ENCODE measurements around the gene LDLRAD4. TPM values are rescaled to one million over a fixed set of nuclear protein-coding genes. Genes with fewer than 3 reads are reported as not detected.

Gene LDLRAD4
- total RNA-seq, 1 experiment from 2014 or later = 1.7 TPM

DNA sequence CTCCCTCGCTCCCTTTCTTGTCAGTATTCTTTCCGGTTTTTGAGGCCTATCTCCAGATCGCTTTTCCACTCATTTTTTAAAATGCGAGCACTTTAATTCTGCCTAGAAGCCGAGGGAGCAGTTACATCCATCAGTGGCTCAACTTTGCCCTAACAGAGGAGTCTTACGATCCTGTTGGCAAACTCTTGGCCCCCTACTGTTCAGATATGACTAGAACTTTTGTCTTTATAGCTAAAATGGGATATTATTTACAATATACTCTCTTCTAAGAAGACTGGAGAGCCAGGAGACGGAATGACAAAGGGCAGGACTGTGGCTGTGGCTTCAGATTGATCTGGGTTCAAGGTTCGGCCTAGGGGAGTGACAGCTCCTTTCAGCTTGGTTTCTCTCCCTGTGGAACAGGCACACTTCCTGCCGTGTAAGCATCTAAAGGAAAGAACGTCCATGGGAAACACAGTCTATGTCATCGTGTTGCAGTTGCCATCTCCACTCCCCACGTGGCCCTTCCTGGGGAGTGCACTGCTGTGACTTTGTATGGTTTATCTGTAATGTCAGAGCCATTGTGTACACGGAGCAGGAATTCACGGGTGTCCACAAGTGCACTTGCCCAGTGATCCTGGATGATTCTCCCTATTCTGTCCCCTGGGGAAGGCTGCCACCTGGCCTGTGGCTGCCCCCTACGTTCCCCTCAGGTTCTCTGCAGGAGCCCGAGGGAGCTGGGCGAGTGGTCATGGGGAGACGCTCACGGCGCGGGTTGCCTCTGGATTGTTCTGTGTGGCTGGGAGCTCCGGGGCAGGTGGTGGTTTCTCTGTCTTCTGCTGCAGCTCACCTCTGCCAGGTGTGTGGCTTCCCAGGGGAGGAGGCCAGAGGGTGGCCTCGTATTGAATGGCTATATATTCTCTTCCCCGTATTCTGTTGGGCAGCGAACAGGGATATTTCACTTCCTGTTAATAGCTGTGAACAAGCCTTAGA, 222.0 kb downstream of the LDLRAD4 start:
- Histone ChIP-seq H3K4me2 (no peak overlapping the region), H3K27ac (no peak overlapping the region), H3K27me3 (ENCODE audit: insufficient read depth, low read depth) (peaks cover 94% of the 10 kb centered on the region), H3K9me3 (ENCODE audit: insufficient read depth, low read depth) (no peaks in the 10 kb centered on the region), H3K36me3 (ENCODE audit: low read depth) (no peaks in the 10 kb centered on the region), H3K79me2 (ENCODE audit: low read depth) (no peaks in the 10 kb centered on the region), H2AFZ (no peak overlapping the region), H3K9me2 (ENCODE audit: insufficient read depth) (no peaks in the 10 kb centered on the region), H3F3A (ENCODE audit: insufficient read depth, low read depth) (no peaks in the 10 kb centered on the region), H3K4me3 (no peak overlapping the region), H4K20me1 (ENCODE audit: insufficient read depth) (no peaks in the 10 kb centered on the region), H3K4me1 (replicated peaks; ENCODE audit: insufficient read depth) (no peaks in the 10 kb centered on the region)
- no peak for TF ChIP-seq EZH2 (IDR thresholded peaks at IDR 0.05; ENCODE audit: low read depth)
- TF ChIP-seq, protein P1, sequence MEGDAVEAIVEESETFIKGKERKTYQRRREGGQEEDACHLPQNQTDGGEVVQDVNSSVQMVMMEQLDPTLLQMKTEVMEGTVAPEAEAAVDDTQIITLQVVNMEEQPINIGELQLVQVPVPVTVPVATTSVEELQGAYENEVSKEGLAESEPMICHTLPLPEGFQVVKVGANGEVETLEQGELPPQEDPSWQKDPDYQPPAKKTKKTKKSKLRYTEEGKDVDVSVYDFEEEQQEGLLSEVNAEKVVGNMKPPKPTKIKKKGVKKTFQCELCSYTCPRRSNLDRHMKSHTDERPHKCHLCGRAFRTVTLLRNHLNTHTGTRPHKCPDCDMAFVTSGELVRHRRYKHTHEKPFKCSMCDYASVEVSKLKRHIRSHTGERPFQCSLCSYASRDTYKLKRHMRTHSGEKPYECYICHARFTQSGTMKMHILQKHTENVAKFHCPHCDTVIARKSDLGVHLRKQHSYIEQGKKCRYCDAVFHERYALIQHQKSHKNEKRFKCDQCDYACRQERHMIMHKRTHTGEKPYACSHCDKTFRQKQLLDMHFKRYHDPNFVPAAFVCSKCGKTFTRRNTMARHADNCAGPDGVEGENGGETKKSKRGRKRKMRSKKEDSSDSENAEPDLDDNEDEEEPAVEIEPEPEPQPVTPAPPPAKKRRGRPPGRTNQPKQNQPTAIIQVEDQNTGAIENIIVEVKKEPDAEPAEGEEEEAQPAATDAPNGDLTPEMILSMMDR (conservative IDR thresholded peaks at IDR 0.05) = no peak
- intact Hi-C loops (cut with micrococcal nuclease; ENCODE audit: unreplicated experiment) = no loop called here
- ChIA-PET CTCF (no interaction called here), POLR2A (ENCODE audit: unreplicated experiment) (no interaction called here)
- BruUV-seq (replicated peaks) = no TSS peak
- no peak for DNase-seq

DNA sequence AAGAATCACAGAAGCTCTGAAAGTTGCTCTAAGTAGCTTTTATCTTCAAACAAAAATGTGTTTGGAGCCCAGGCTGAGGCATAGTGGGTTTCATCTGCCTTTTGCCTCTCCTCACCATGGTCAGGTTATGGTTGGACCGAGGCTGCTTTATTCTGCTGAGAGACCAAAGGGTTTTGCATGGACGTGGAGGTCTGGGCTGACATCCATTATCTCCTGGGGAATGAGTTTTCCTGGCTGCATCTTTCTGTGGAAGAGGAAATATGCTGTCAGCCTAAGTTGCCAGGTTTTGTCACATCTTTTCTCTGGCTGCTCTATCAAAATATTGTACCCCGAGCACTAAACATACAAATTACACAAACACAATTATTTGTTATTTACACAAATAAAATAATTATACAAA, 223.2 kb downstream of the LDLRAD4 start:
- H3K79me2 ChIP-seq (ENCODE audit: low read depth) = no peaks in the 10 kb centered on the region
- intact Hi-C loops (cut with micrococcal nuclease; ENCODE audit: unreplicated experiment) = no loop called here
- no peak overlapping the region for H2AFZ ChIP-seq
- H3K4me2 ChIP-seq = no peak overlapping the region
- H3K4me3 ChIP-seq = no peak overlapping the region
- peaks cover 97% of the 10 kb centered on the region for H3K27me3 ChIP-seq (ENCODE audit: insufficient read depth, low read depth)
- no peaks in the 10 kb centered on the region for H4K20me1 ChIP-seq (ENCODE audit: insufficient read depth)
- no peaks in the 10 kb centered on the region for H3K4me1 ChIP-seq (replicated peaks; ENCODE audit: insufficient read depth)
- DNase-seq = no peak
- no peak overlapping the region for H3K27ac ChIP-seq
- CTCF ChIA-PET = no interaction called here
- no peak for TF ChIP-seq EZH2 (IDR thresholded peaks at IDR 0.05; ENCODE audit: low read depth)
- TF ChIP-seq, protein P1 (conservative IDR thresholded peaks at IDR 0.05) = no peak
- H3K9me2 ChIP-seq (ENCODE audit: insufficient read depth) = no peaks in the 10 kb centered on the region
- BruUV-seq (replicated peaks) = no TSS peak
- no peaks in the 10 kb centered on the region for H3K9me3 ChIP-seq (ENCODE audit: insufficient read depth, low read depth)
- no peaks in the 10 kb centered on the region for H3K36me3 ChIP-seq (ENCODE audit: low read depth)
- no peaks in the 10 kb centered on the region for H3F3A ChIP-seq (ENCODE audit: insufficient read depth, low read depth)
- POLR2A ChIA-PET (ENCODE audit: unreplicated experiment) = no interaction called here

DNA sequence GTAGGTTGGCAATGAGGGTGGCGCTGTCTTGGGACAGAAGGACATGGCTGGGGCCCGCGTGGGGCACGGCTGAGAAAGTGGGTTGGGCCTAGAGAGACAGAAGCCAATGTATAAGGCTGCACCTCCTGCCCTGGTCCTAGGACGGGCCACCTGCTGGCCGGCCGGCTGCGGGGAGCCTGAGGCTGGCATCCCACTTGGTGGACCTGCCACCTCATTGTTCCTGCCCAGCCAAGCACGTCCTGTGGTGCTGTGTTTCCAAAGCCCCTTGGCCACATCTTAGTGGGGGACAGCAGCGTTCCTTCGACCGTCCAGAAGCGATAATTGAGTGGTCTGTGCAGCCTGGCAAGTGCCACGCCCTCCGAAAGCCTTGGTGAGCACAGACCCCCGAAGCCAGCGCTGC, 223.9 kb downstream of the LDLRAD4 start:
- no peaks in the 10 kb centered on the region for H4K20me1 ChIP-seq (ENCODE audit: insufficient read depth)
- H3K27ac ChIP-seq = no peak overlapping the region
- ChIA-PET CTCF (no interaction called here), POLR2A (ENCODE audit: unreplicated experiment) (no interaction called here)
- no peak overlapping the region for H2AFZ ChIP-seq
- no peak overlapping the region for H3K4me2 ChIP-seq
- TF ChIP-seq, protein P1 (conservative IDR thresholded peaks at IDR 0.05) = no peak
- TF ChIP-seq EZH2 (IDR thresholded peaks at IDR 0.05; ENCODE audit: low read depth) = no peak
- DNase-seq = no peak
- H3K27me3 ChIP-seq (ENCODE audit: insufficient read depth, low read depth) = peaks cover 95% of the 10 kb centered on the region
- intact Hi-C loops (cut with micrococcal nuclease; ENCODE audit: unreplicated experiment) = no loop called here
- no peaks in the 10 kb centered on the region for H3K36me3 ChIP-seq (ENCODE audit: low read depth)
- H3K4me1 ChIP-seq (replicated peaks; ENCODE audit: insufficient read depth) = no peaks in the 10 kb centered on the region
- H3K4me3 ChIP-seq = no peak overlapping the region
- H3F3A ChIP-seq (ENCODE audit: insufficient read depth, low read depth) = no peaks in the 10 kb centered on the region
- no peaks in the 10 kb centered on the region for H3K9me3 ChIP-seq (ENCODE audit: insufficient read depth, low read depth)
- no peaks in the 10 kb centered on the region for H3K79me2 ChIP-seq (ENCODE audit: low read depth)
- no peaks in the 10 kb centered on the region for H3K9me2 ChIP-seq (ENCODE audit: insufficient read depth)
- no TSS peak for BruUV-seq (replicated peaks)

Measured in PC-9 (cell line).